HCT116 (cell line): ENCODE data around the gene KLF2. TPM values are rescaled to one million over a fixed set of nuclear protein-coding genes. Genes with fewer than 3 reads are reported as not detected.

Source experiments
- ATAC-seq: fragments of 200-7000 bp; cut with Tn5 transposase; 2 replicates; pipeline ENCODE4 v1.9.1; 2020; ENCODE audit warnings: mild to moderate bottlenecking, moderate library complexity
- BruUV-seq: library from RNA; stranded (reverse); fragments of 400-500 nt; replicated peaks from 2 replicates; lab custom pipeline; 2021; lab: Mats Ljungman, UMichigan
- CTCF ChIA-PET: fragments of 300-600 bp; sonication (Branson Sonifier 250); formaldehyde crosslinking; loops from one replicate; lab custom pipeline; 2021; ENCODE audit warnings: antibody characterized with exemption; lab: Charles Lee
- POLR2A ChIA-PET: fragments of 300-600, 350-600 bp; sonication (Branson Sonifier 250); formaldehyde crosslinking; loops from one replicate; lab custom pipeline; 2021; ENCODE audit warnings: antibody characterized with exemption; lab: Charles Lee
- RAD21 ChIA-PET, 2 experiments: fragments of 300-600 bp; sonication (Branson Sonifier 250); formaldehyde crosslinking; loops; one replicate each; lab custom pipeline; 2023; ENCODE audit warnings: low total read pairs in 2 of 2; ENCODE audit not compliant: uncharacterized antibody in 2 of 2, unreplicated experiment in 2 of 2, low non-redundant PET in 1 of 2; lab: Charles Lee
- DNase-seq: peaks from one replicate; pipeline ENCODE4 v3.0.0-alpha.2; 2010; ENCODE audit warnings: low read depth, low spot score
- H2AFZ ChIP-seq: fragments of 200-600 bp; shearing (Covaris generic), sonication (generic); 2 replicates; pipeline ENCODE4 v1.6.1; 2017; ENCODE audit warnings: low read depth, mixed run types, mixed read lengths, antibody characterized with exemption, low read length; ENCODE audit not compliant: poor library complexity, severe bottlenecking
- H3K27ac ChIP-seq: 2 replicates; pipeline ENCODE4 v1.5.1; 2012; ENCODE audit warnings: low read depth, low read length
- H3K27me3 ChIP-seq: fragments of 200-600 bp; sonication (generic); 2 replicates; pipeline ENCODE4 v1.6.1; 2016; ENCODE audit warnings: mixed run types, low read length, mixed read lengths; ENCODE audit not compliant: insufficient read depth
- H3K36me3 ChIP-seq, 2 experiments: fragments of 200-500 bp in 1 of 2; fragments of 200-600 bp in 1 of 2; sonication (Bioruptor generic) in 1 of 2; sonication (generic) in 1 of 2; 2 replicates each; pipeline versions ENCODE4 v1.5.1 to v1.6.1; 2014 to 2016; ENCODE audit warnings: low read length in 2 of 2, inconsistent platforms in 1 of 2, mixed read lengths in 1 of 2, mixed run types in 1 of 2; ENCODE audit not compliant: insufficient read depth in 2 of 2, control insufficient read depth in 1 of 2
- H3K4me1 ChIP-seq, 2 experiments: fragments of 200-600 bp in 1 of 2; sonication (generic) in 1 of 2; 2 replicates each; pipeline versions ENCODE4 v1.5.1 to v1.6.1; 2012 to 2017; ENCODE audit warnings: low read length in 2 of 2, inconsistent platforms in 1 of 2, mild to moderate bottlenecking in 1 of 2, mixed read lengths in 1 of 2, mixed run types in 1 of 2, moderate library complexity in 1 of 2; ENCODE audit not compliant: insufficient read depth in 2 of 2, control insufficient read depth in 1 of 2
- H3K4me2 ChIP-seq: fragments of 200-600 bp; sonication (generic); 2 replicates; pipeline ENCODE4 v1.6.1; 2017; ENCODE audit warnings: mixed run types, low read length, mixed read lengths
- H3K4me3 ChIP-seq, 2 experiments: fragments of 200-600 bp in 1 of 2; sonication (generic) in 1 of 2; replicated peaks in 1 of 2; 2 replicates each; pipeline ENCODE4 v1.5.1; 2011 to 2016; ENCODE audit warnings: low read length in 2 of 2, control low read depth in 1 of 2, low read depth in 1 of 2, mild to moderate bottlenecking in 1 of 2, mixed read lengths in 1 of 2, mixed run types in 1 of 2
- H3K79me2 ChIP-seq: fragments of 200-600 bp; sonication (generic); 2 replicates; pipeline ENCODE4 v1.6.1; 2017; ENCODE audit warnings: mild to moderate bottlenecking, mixed run types, low read length, moderate library complexity, mixed read lengths; ENCODE audit not compliant: insufficient read depth
- H3K9ac ChIP-seq: fragments of 200-600 bp; sonication (generic); 2 replicates; pipeline ENCODE4 v1.6.1; 2016; ENCODE audit warnings: low read length, mixed read lengths
- H3K9me2 ChIP-seq: fragments of 200-600 bp; sonication (generic), shearing (Covaris generic); 2 replicates; pipeline ENCODE4 v1.6.1; 2017; ENCODE audit warnings: mixed run types, mild to moderate bottlenecking, moderate library complexity; ENCODE audit not compliant: insufficient read depth
- H3K9me3 ChIP-seq, 2 experiments: fragments of 200-500 bp in 1 of 2; fragments of 200-600 bp in 1 of 2; sonication (Bioruptor generic) in 1 of 2; sonication (generic) in 1 of 2; 2 replicates each; pipeline ENCODE4 v1.6.1; 2014 to 2017; ENCODE audit warnings: low read length in 2 of 2, mixed read lengths in 2 of 2, inconsistent platforms in 1 of 2, low read depth in 1 of 2, mild to moderate bottlenecking in 1 of 2, mixed run types in 1 of 2, moderate library complexity in 1 of 2; ENCODE audit not compliant: control insufficient read depth in 1 of 2, insufficient read depth in 1 of 2
- H4K20me1 ChIP-seq: fragments of 200-600 bp; sonication (generic), shearing (Covaris generic); 2 replicates; pipeline ENCODE4 v1.6.1; 2017; ENCODE audit warnings: mixed run types, mild to moderate bottlenecking, moderate library complexity; ENCODE audit not compliant: insufficient read depth
- CBX3 ChIP-seq: IDR thresholded peaks from 2 replicates; pipeline ENCODE4 v1.6.1; 2012; ENCODE audit warnings: low read depth
- CEBPB ChIP-seq: IDR thresholded peaks from 2 replicates; pipeline ENCODE4 v1.6.1; 2012; ENCODE audit warnings: low read depth
- ELF1 ChIP-seq: IDR thresholded peaks from 2 replicates; pipeline ENCODE4 v1.6.1; 2012; ENCODE audit warnings: low read depth, borderline replicate concordance
- EZH2 ChIP-seq: fragments of 200-600 bp; sonication (generic); IDR thresholded peaks from 2 replicates; pipeline ENCODE4 v1.6.1; 2017; ENCODE audit warnings: antibody characterized with exemption, mixed run types
- JUND ChIP-seq: IDR thresholded peaks from 2 replicates; pipeline ENCODE4 v1.6.1; 2012
- POLR2A ChIP-seq: IDR thresholded peaks from 2 replicates; pipeline ENCODE4 v1.7.0; 2011; ENCODE audit warnings: borderline replicate concordance; ENCODE audit not compliant: insufficient read depth, insufficient read length; ENCODE audit errors: extremely low read depth
- SIN3A ChIP-seq: IDR thresholded peaks from 2 replicates; pipeline ENCODE4 v1.6.1; 2012; ENCODE audit warnings: low read depth
- ZFX ChIP-seq: fragments of 450-650 bp; IDR thresholded peaks from 2 replicates; pipeline ENCODE4 v1.6.1; 2017
- intact Hi-C: fragments of 100-400 bp; cut with micrococcal nuclease; formaldehyde crosslinking; loops from 2 replicates; pipeline ENCODE4 v1.10.0; 2022
- total RNA-seq: library from RNA; stranded (reverse); gene quantifications from one replicate; pipeline ENCODE4 v1.2.1, GENCODE V29; 2021; ENCODE audit not compliant: unreplicated experiment
- TF ChIP-seq, protein P1 (sequence below): IDR thresholded peaks from 2 replicates; pipeline ENCODE4 v1.6.1; 2012
- TF ChIP-seq, protein P2 (sequence below): IDR thresholded peaks from 2 replicates; pipeline ENCODE4 v1.6.1; 2012; ENCODE audit warnings: low read depth
- TF ChIP-seq, protein P3 (sequence below), 3 experiments: fragments of 200-600 bp in 1 of 3; sonication (generic) in 1 of 3; IDR thresholded peaks in 2 of 3; conservative IDR thresholded peaks in 1 of 3; 2 replicates each; pipeline ENCODE4 v1.5.1; 2012 to 2017; ENCODE audit warnings: low read depth in 2 of 3, low read length in 2 of 3, antibody characterized with exemption in 1 of 3, borderline replicate concordance in 1 of 3, control low read depth in 1 of 3, mild to moderate bottlenecking in 1 of 3, mixed read lengths in 1 of 3, mixed run types in 1 of 3, moderate library complexity in 1 of 3; ENCODE audit not compliant: insufficient read depth in 1 of 3
- TF ChIP-seq, protein P4 (sequence below): IDR thresholded peaks from 2 replicates; pipeline ENCODE4 v1.6.1; 2011; ENCODE audit warnings: mild to moderate bottlenecking, low read length, moderate library complexity; ENCODE audit not compliant: insufficient replicate concordance; ENCODE audit errors: extremely low read depth

KLF2 gene
- total RNA-seq, 1 experiment from 2014 or later, result 39.4 TPM

DNA sequence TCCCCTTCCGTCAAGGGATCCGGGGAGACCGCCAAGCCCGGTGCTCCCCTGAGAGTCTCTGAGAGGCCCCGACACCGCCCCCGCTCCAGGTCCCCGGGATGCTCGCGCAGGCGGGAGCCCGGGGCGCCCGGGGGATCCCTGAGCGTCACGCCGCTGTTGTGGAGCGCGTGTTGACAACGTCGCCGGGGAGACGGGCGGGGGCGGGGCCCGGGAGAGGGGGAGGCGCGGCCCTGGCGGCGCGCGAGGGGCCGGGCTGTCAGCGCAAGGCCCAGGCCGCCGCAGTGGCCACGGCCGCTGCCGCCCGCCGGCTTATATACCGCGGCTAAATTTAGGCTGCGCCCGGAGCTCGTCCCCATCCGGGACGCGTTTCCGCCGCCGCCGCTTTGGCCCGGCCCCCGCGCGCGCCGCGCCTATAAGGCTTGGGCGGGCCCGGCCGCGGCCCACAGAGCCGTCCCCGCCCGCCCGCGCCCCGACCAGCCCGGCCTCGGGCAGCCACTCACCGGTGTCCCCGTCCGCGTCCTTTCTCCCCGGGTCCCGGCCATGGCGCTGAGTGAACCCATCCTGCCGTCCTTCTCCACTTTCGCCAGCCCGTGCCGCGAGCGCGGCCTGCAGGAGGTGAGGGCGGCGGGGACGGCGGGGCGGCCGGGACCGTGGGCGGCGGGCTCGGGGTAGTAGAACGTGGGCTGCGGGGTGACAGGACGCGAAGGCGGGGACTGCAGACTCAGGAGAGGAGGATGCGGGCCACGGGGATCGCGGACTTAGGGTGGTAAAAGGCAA lies at the start of gene KLF2 (continued):
- TF ChIP-seq, protein P1, sequence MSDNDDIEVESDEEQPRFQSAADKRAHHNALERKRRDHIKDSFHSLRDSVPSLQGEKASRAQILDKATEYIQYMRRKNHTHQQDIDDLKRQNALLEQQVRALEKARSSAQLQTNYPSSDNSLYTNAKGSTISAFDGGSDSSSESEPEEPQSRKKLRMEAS, result peak; percentile 35
- TF ChIP-seq POLR2A, result peak; percentile 60
- peak; percentile 71; the same call in 1 of the 2 replicates for TF ChIP-seq ZFX
- TF ChIP-seq ELF1, result no peak
- TF ChIP-seq CEBPB, result no peak
- no peak for TF ChIP-seq EZH2

DNA sequence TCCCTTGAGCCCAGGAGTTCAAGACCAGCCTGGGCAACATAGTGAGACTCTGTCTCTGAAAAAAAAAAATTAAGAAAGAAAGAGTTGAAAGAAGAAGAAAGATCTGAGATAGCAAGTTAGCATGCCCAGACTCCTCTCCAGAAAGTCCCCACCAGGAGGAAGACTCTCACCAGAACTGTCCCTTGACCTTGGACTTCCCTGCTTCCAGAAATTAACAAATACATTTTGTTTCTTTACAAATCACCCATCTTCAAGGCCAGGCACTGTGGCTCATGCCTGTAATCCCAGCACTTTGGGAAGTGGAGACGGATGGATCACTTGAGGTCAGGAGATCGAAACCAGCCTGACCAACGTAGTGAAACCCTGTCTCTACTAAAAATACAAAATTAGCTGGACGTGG lies 44.3 kb upstream of the KLF2 start:
- intact Hi-C loops, result no loop called here
- ChIA-PET RAD21 (no interaction called here), CTCF (interaction anchor here (1.0 kb wide), 1 partner anchor 49 kb away, joined by 3 read pairs; no protein-coding TSS in a partner anchor)

More for the DNA sequence above, 44.3 kb upstream of the KLF2 start:
- Histone ChIP-seq H3K79me2 (no peaks in the 10 kb centered on the region), H3K4me2 (peak overlapping the region; percentile 71), H3K9me3 (no peaks in the 10 kb centered on the region), H3K9me2 (no peaks in the 10 kb centered on the region), H4K20me1 (no peaks in the 10 kb centered on the region), H3K27me3 (no peaks in the 10 kb centered on the region), H3K4me3 (no peak overlapping the region), H3K4me1 (peaks cover 15 to 21% of the 10 kb centered on the region in 2 experiments), H3K36me3 (no peaks in the 10 kb centered on the region), H3K27ac (no peak overlapping the region), H2AFZ (no peak overlapping the region), H3K9ac (0 out of 2 replicates have a peak overlapping the region, but pooled peaks have one; percentile 27)
- no TSS peak for BruUV-seq
- TF ChIP-seq, protein P2, sequence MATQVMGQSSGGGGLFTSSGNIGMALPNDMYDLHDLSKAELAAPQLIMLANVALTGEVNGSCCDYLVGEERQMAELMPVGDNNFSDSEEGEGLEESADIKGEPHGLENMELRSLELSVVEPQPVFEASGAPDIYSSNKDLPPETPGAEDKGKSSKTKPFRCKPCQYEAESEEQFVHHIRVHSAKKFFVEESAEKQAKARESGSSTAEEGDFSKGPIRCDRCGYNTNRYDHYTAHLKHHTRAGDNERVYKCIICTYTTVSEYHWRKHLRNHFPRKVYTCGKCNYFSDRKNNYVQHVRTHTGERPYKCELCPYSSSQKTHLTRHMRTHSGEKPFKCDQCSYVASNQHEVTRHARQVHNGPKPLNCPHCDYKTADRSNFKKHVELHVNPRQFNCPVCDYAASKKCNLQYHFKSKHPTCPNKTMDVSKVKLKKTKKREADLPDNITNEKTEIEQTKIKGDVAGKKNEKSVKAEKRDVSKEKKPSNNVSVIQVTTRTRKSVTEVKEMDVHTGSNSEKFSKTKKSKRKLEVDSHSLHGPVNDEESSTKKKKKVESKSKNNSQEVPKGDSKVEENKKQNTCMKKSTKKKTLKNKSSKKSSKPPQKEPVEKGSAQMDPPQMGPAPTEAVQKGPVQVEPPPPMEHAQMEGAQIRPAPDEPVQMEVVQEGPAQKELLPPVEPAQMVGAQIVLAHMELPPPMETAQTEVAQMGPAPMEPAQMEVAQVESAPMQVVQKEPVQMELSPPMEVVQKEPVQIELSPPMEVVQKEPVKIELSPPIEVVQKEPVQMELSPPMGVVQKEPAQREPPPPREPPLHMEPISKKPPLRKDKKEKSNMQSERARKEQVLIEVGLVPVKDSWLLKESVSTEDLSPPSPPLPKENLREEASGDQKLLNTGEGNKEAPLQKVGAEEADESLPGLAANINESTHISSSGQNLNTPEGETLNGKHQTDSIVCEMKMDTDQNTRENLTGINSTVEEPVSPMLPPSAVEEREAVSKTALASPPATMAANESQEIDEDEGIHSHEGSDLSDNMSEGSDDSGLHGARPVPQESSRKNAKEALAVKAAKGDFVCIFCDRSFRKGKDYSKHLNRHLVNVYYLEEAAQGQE, result no peak
- no peak for TF ChIP-seq CEBPB
- no peak for TF ChIP-seq CBX3
- TF ChIP-seq, protein P3, sequence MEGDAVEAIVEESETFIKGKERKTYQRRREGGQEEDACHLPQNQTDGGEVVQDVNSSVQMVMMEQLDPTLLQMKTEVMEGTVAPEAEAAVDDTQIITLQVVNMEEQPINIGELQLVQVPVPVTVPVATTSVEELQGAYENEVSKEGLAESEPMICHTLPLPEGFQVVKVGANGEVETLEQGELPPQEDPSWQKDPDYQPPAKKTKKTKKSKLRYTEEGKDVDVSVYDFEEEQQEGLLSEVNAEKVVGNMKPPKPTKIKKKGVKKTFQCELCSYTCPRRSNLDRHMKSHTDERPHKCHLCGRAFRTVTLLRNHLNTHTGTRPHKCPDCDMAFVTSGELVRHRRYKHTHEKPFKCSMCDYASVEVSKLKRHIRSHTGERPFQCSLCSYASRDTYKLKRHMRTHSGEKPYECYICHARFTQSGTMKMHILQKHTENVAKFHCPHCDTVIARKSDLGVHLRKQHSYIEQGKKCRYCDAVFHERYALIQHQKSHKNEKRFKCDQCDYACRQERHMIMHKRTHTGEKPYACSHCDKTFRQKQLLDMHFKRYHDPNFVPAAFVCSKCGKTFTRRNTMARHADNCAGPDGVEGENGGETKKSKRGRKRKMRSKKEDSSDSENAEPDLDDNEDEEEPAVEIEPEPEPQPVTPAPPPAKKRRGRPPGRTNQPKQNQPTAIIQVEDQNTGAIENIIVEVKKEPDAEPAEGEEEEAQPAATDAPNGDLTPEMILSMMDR (IDR thresholded peaks at IDR 0.05 in 2 of 3, conservative IDR thresholded peaks at IDR 0.05 in 1 of 3; ENCODE audit: borderline replicate concordance in 1 of 3, insufficient read depth in 1 of 3, low read depth in 2 of 3, low read length in 2 of 3), result no peak
- no peak for TF ChIP-seq ELF1
- no peak for TF ChIP-seq SIN3A
- TF ChIP-seq, protein P4, sequence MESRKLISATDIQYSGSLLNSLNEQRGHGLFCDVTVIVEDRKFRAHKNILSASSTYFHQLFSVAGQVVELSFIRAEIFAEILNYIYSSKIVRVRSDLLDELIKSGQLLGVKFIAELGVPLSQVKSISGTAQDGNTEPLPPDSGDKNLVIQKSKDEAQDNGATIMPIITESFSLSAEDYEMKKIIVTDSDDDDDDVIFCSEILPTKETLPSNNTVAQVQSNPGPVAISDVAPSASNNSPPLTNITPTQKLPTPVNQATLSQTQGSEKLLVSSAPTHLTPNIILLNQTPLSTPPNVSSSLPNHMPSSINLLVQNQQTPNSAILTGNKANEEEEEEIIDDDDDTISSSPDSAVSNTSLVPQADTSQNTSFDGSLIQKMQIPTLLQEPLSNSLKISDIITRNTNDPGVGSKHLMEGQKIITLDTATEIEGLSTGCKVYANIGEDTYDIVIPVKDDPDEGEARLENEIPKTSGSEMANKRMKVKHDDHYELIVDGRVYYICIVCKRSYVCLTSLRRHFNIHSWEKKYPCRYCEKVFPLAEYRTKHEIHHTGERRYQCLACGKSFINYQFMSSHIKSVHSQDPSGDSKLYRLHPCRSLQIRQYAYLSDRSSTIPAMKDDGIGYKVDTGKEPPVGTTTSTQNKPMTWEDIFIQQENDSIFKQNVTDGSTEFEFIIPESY, result no peak
- TF ChIP-seq JUND, result no peak
- DNase-seq (no peak), ATAC-seq (no peak)
- POLR2A ChIA-PET, result interaction anchor here (1.0 kb wide), 1 partner anchor 44 kb away, joined by 7 read pairs; the partner anchor contains the start of gene KLF2
